H1 (cell line): ENCODE measurements around the gene FAM234A. TPM values are rescaled to one million over a fixed set of nuclear protein-coding genes. Genes with fewer than 3 reads are reported as not detected.

ENCODE experiments used
- CTCF ChIA-PET: fragments of 300-600 bp; sonication (Branson Sonifier 250); formaldehyde crosslinking; loops from one replicate; lab custom pipeline; 2021; ENCODE audit not compliant: partially characterized antibody; lab: Charles Lee
- POLR2A ChIA-PET: fragments of 300-600 bp; sonication (Branson Sonifier 250); formaldehyde crosslinking; loops from one replicate; lab custom pipeline; 2021; ENCODE audit warnings: inconsistent platforms; ENCODE audit not compliant: partially characterized antibody; lab: Charles Lee
- DNase-seq, 2 experiments: peaks; one replicate each; pipeline versions ENCODE4 v3.0.0 to v3.0.0-alpha.2; 2010 to 2022; ENCODE audit warnings: low spot score in 2 of 2, low read depth in 1 of 2, mixed read lengths in 1 of 2
- FAIRE-seq: peaks from 2 replicates; lab custom pipeline; 2011; peaks lifted over from hg19 to GRCh38; lab: Jason Lieb, UNC
- H2AFZ ChIP-seq: 2 replicates; pipeline ENCODE4 v1.8.1; 2012; ENCODE audit warnings: low read length, inconsistent platforms
- H2AK5ac ChIP-seq: 2 replicates; pipeline ENCODE4 v1.6.1; 2013; ENCODE audit warnings: low read depth, low read length
- H2BK120ac ChIP-seq: replicated peaks from 2 replicates; pipeline ENCODE3; 2013; ENCODE audit warnings: low read depth, low read length, inconsistent platforms
- H2BK12ac ChIP-seq: 2 replicates; pipeline ENCODE4 v1.6.1; 2013; ENCODE audit warnings: low read depth, low read length
- H2BK15ac ChIP-seq: 2 replicates; pipeline ENCODE4 v1.6.1; 2013; ENCODE audit warnings: low read length
- H2BK20ac ChIP-seq: 2 replicates; pipeline ENCODE4 v1.6.1; 2013; ENCODE audit warnings: low read length
- H2BK5ac ChIP-seq: 2 replicates; pipeline ENCODE4 v1.6.1; 2013; ENCODE audit warnings: low read depth, low read length
- H3K14ac ChIP-seq: 2 replicates; pipeline ENCODE4 v1.6.1; 2013; ENCODE audit warnings: inconsistent platforms; ENCODE audit not compliant: insufficient read length
- H3K18ac ChIP-seq: 2 replicates; pipeline ENCODE4 v1.6.1; 2013; ENCODE audit warnings: low read length; ENCODE audit errors: extremely low read depth
- H3K23ac ChIP-seq: 2 replicates; pipeline ENCODE4 v1.6.1; 2013; ENCODE audit warnings: inconsistent platforms; ENCODE audit not compliant: insufficient read length
- H3K23me2 ChIP-seq: 2 replicates; pipeline ENCODE4 v1.6.1; 2013; ENCODE audit warnings: low read depth, low read length
- H3K27ac ChIP-seq: 2 replicates; pipeline ENCODE4 v1.6.1; 2011; ENCODE audit warnings: low read depth, low read length, inconsistent platforms
- H3K27me3 ChIP-seq, 4 experiments: replicated peaks in 1 of 4; 1 replicate in 1 of 4; 2 replicates in 3 of 4; pipeline versions ENCODE4 v1.6.1 to v1.8.1; 2011 to 2013; ENCODE audit warnings: low read length in 3 of 4, mild to moderate bottlenecking in 3 of 4, inconsistent platforms in 2 of 4, mixed read lengths in 2 of 4, moderate library complexity in 1 of 4; ENCODE audit not compliant: control insufficient read depth in 3 of 4, insufficient read depth in 3 of 4; ENCODE audit errors: extremely low read depth in 1 of 4
- H3K36me3 ChIP-seq, 4 experiments: 2 replicates each; pipeline versions ENCODE4 v1.6.1 to v1.8.1; 2011 to 2013; ENCODE audit warnings: mild to moderate bottlenecking in 4 of 4, low read length in 3 of 4, moderate library complexity in 2 of 4, control low read depth in 1 of 4, inconsistent platforms in 1 of 4; ENCODE audit not compliant: insufficient read depth in 4 of 4, control insufficient read depth in 2 of 4
- H3K4ac ChIP-seq: replicated peaks from 2 replicates; pipeline ENCODE3; 2013; ENCODE audit warnings: low read length, low read depth, mixed read lengths, inconsistent platforms; ENCODE audit not compliant: insufficient read length
- H3K4me1 ChIP-seq, 4 experiments: replicated peaks in 1 of 4; 1 replicate in 1 of 4; 2 replicates in 3 of 4; pipeline versions ENCODE4 v1.6.1 to v1.8.1; 2011 to 2013; ENCODE audit warnings: low read length in 3 of 4, inconsistent platforms in 2 of 4, mixed read lengths in 1 of 4; ENCODE audit not compliant: insufficient read depth in 4 of 4, control insufficient read depth in 3 of 4
- H3K4me2 ChIP-seq, 2 experiments: 2 replicates each; pipeline versions ENCODE4 v1.6.1 to v1.8.1; 2011 to 2013; ENCODE audit warnings: low read depth in 2 of 2, low read length in 2 of 2, control low read depth in 1 of 2, inconsistent platforms in 1 of 2, mild to moderate bottlenecking in 1 of 2; ENCODE audit not compliant: insufficient read depth in 1 of 2
- H3K4me3 ChIP-seq, 4 experiments: fragments of 200-600, 300-600 bp in 1 of 4; sonication (generic), shearing (Covaris generic), sonication (Bioruptor Twin) in 1 of 4; 2 replicates each; pipeline versions ENCODE4 v1.5.1 to v1.8.1; 2011 to 2016; ENCODE audit warnings: low read length in 4 of 4, low read depth in 3 of 4, control low read depth in 2 of 4, inconsistent platforms in 2 of 4, mild to moderate bottlenecking in 2 of 4, mixed read lengths in 1 of 4, moderate library complexity in 1 of 4; ENCODE audit not compliant: insufficient read depth in 2 of 4; ENCODE audit errors: extremely low read depth in 1 of 4
- H3K56ac ChIP-seq: replicated peaks from 2 replicates; pipeline ENCODE3; 2013; ENCODE audit warnings: low read depth, mild to moderate bottlenecking, mixed read lengths, low read length, inconsistent platforms; ENCODE audit not compliant: insufficient read length
- H3K79me1 ChIP-seq: 2 replicates; pipeline ENCODE4 v1.6.1; 2013; ENCODE audit warnings: low read depth, low read length, control low read depth
- H3K79me2 ChIP-seq, 2 experiments: 2 replicates each; pipeline versions ENCODE4 v1.6.1 to v1.8.1; 2012 to 2013; ENCODE audit warnings: low read length in 2 of 2, mild to moderate bottlenecking in 2 of 2, inconsistent platforms in 1 of 2; ENCODE audit not compliant: insufficient read depth in 2 of 2, control insufficient read depth in 1 of 2
- H3K9ac ChIP-seq, 4 experiments: replicated peaks in 1 of 4; 1 replicate in 1 of 4; 2 replicates in 3 of 4; pipeline versions ENCODE4 v1.6.1 to v1.8.1; 2011 to 2013; ENCODE audit warnings: low read depth in 3 of 4, low read length in 3 of 4, control low read depth in 2 of 4, mild to moderate bottlenecking in 2 of 4, moderate library complexity in 2 of 4, inconsistent platforms in 1 of 4; ENCODE audit errors: extremely low read depth in 1 of 4
- H3K9me3 ChIP-seq, 2 experiments: 2 replicates each; pipeline versions ENCODE4 v1.6.1 to v1.8.1; 2012 to 2013; ENCODE audit warnings: mild to moderate bottlenecking in 2 of 2, moderate library complexity in 2 of 2, control low read depth in 1 of 2, inconsistent platforms in 1 of 2, low read depth in 1 of 2, low read length in 1 of 2, mixed read lengths in 1 of 2; ENCODE audit not compliant: insufficient read depth in 2 of 2
- H4K20me1 ChIP-seq, 2 experiments: replicated peaks in 1 of 2; 2 replicates each; pipeline versions ENCODE3 to v1.8.1; 2011 to 2013; ENCODE audit warnings: inconsistent platforms in 2 of 2, low read length in 2 of 2, mild to moderate bottlenecking in 1 of 2; ENCODE audit not compliant: insufficient read depth in 2 of 2, control insufficient read depth in 1 of 2
- H4K5ac ChIP-seq: 2 replicates; pipeline ENCODE4 v1.6.1; 2013; ENCODE audit warnings: low read length, low read depth, mixed read lengths, inconsistent platforms; ENCODE audit not compliant: insufficient read length
- H4K8ac ChIP-seq: 2 replicates; pipeline ENCODE4 v1.8.0; 2013; ENCODE audit warnings: mild to moderate bottlenecking, moderate library complexity, low read length, inconsistent platforms; ENCODE audit not compliant: insufficient read depth; ENCODE audit errors: extremely low read depth
- H4K91ac ChIP-seq: replicated peaks from 2 replicates; pipeline ENCODE3; 2013; ENCODE audit warnings: low read length, mixed read lengths, inconsistent platforms; ENCODE audit not compliant: insufficient read length
- BCL11A ChIP-seq, 2 experiments: IDR thresholded peaks; one replicate each; pipeline ENCODE4 v1.6.1; 2011; ENCODE audit warnings: low read depth in 2 of 2, low read length in 2 of 2, mild to moderate bottlenecking in 2 of 2
- CBX5 ChIP-seq: fragments of 300-800, 300-1000 bp; sonication (generic); IDR thresholded peaks from 2 replicates; pipeline ENCODE4 v1.7.1; 2016; ENCODE audit warnings: antibody characterized with exemption, low read length, low read depth
- CEBPB ChIP-seq: IDR thresholded peaks from 2 replicates; pipeline ENCODE4 v1.6.1; 2012; ENCODE audit warnings: low read depth, low read length
- CTBP2 ChIP-seq: IDR thresholded peaks from 2 replicates; pipeline ENCODE4 v1.7.0; 2011; ENCODE audit warnings: borderline replicate concordance, mild to moderate bottlenecking, moderate library complexity, mixed read lengths, low read length; ENCODE audit not compliant: insufficient read depth, insufficient read length
- GTF2F1 ChIP-seq: IDR thresholded peaks from 2 replicates; pipeline ENCODE4 v1.6.1; 2012; ENCODE audit warnings: low read depth, low read length, improper control_type of control experiment, borderline replicate concordance
- MAFK ChIP-seq: IDR thresholded peaks from 2 replicates; pipeline ENCODE4 v1.6.1; 2012; ENCODE audit warnings: low read depth, mild to moderate bottlenecking, improper control_type of control experiment, low read length
- POLR2A ChIP-seq, 2 experiments: IDR thresholded peaks; 1 replicate in 1 of 2; 2 replicates in 1 of 2; pipeline ENCODE4 v1.6.1; 2011; ENCODE audit warnings: low read depth in 2 of 2, low read length in 2 of 2, mild to moderate bottlenecking in 2 of 2; ENCODE audit errors: control extremely low read depth in 1 of 2
- RFX5 ChIP-seq: IDR thresholded peaks from 2 replicates; pipeline ENCODE4 v1.6.1; 2011; ENCODE audit warnings: low read depth, low read length, improper control_type of control experiment, borderline replicate concordance
- SIN3A ChIP-seq, 2 experiments: IDR thresholded peaks in 1 of 2; conservative IDR thresholded peaks in 1 of 2; 2 replicates each; pipeline ENCODE4 v1.6.1; 2011 to 2012; ENCODE audit warnings: low read length in 2 of 2, improper control_type of control experiment in 1 of 2, low read depth in 1 of 2, mild to moderate bottlenecking in 1 of 2
- SIX5 ChIP-seq: IDR thresholded peaks from 2 replicates; pipeline ENCODE4 v1.6.1; 2011; ENCODE audit warnings: mild to moderate bottlenecking, low read depth, low read length
- WGBS, 2 experiments: shearing (Covaris generic) in 1 of 2; methylation state at CpG; one replicate each; pipeline versions ENCODE4 v1.1.6 to v1.1.7; 2013 to 2015; ENCODE audit warnings: low lambda C conversion rate in 2 of 2, mixed read lengths in 2 of 2, inconsistent platforms in 1 of 2, low coverage in 1 of 2, missing lambda C conversion rate in 1 of 2; ENCODE audit not compliant: insufficient replicate concordance in 2 of 2, insufficient coverage in 1 of 2, insufficient read length in 1 of 2; ENCODE audit errors: extremely low coverage in 1 of 2, missing lambda C conversion rate in 1 of 2; 5-methylcytosine and 5-hydroxymethylcytosine counted together
- polyA plus RNA-seq, 7 experiments: library from polyadenylated mRNA; depleted of rRNA in 3 of 7; stranded (reverse) in 5 of 7; unstranded in 2 of 7; fragments of >200 nt in 5 of 7; fragments of 200-250 nt in 2 of 7; gene quantifications; 1 replicate in 5 of 7; 2 replicates in 1 of 7; 4 replicates in 1 of 7; pipeline versions ENCODE4 v1.2.1 to v1.2.3, GENCODE V29; 2011 to 2013; ENCODE audit warnings: missing spikeins in 2 of 7, mixed read lengths in 2 of 7
- total RNA-seq: library from RNA; stranded (reverse); fragmentation: NEBNext Ultra II Directional; extraction: Animal tissue kit (Norgen Biotek cat#: 25700); gene quantifications from 2 replicates; pipeline ENCODE4 v1.2.1, GENCODE V29; 2021
- TF ChIP-seq, protein P1 (sequence below): IDR thresholded peaks from 2 replicates; pipeline ENCODE4 v1.6.1; 2012; ENCODE audit warnings: inconsistent platforms
- TF ChIP-seq, protein P2 (sequence below): IDR thresholded peaks from 2 replicates; pipeline ENCODE4 v1.6.1; 2012; ENCODE audit warnings: low read length, inconsistent platforms

FAM234A gene
- total and polyA plus RNA-seq, 2 of the 8 experiments (the other 6 are each of a cell fraction or from before 2014, with no cell fraction given): 80.6 to 104 TPM

DNA sequence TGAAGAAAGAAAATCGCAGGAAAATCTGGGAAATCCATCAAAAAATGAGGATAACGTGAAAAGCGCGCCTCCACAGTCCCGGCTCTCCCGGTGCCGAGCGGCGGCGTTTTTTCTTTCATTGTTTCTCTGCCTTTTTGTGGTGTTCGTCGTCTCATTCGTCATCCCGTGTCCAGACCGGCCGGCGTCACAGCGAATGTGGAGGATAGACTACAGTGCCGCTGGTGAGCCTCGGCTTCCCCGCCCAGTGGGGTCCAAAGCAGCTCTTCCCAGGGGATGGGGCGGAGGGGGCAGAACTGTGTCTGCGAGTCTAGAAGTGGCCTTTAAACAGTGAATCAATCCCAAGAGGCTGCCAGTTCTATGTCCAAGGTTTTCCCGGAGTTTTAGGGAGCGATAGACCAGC is 19.8 kb downstream of the FAM234A start:
- Histone ChIP-seq H3K9ac (no peak overlapping the region), H3K23ac (no peak overlapping the region), H3K4me3 (no peak overlapping the region), H2BK15ac (no peak overlapping the region), H2BK5ac (no peak overlapping the region), H3K79me2 (no peaks in the 10 kb centered on the region), H2BK20ac (no peak overlapping the region), H2AK5ac (no peak overlapping the region), H3K4me1 (no peaks in the 10 kb centered on the region), H4K20me1 (peaks cover 2 to 4% of the 10 kb centered on the region in 2 experiments), H4K8ac (no peak overlapping the region), H2AFZ (no peak overlapping the region), H2BK120ac (no peak overlapping the region), H3K56ac (no peak overlapping the region), H3K18ac (no peak overlapping the region), H3K36me3 (peaks cover 0 to 14% (median 3%) of the 10 kb centered on the region in 4 experiments; a peak in 4 of 8 replicates), H4K5ac (no peak overlapping the region), H3K23me2 (no peaks in the 10 kb centered on the region), H3K14ac (no peak overlapping the region), H3K79me1 (no peaks in the 10 kb centered on the region; the same call in none of the 2 replicates), H3K9me3 (no peaks in the 10 kb centered on the region), H3K4ac (no peak overlapping the region), H3K4me2 (no peak overlapping the region), H2BK12ac (no peak overlapping the region), H3K27me3 (no peaks in the 10 kb centered on the region), H3K27ac (no peak overlapping the region), H4K91ac (no peak overlapping the region)
- ChIA-PET CTCF (interaction anchor here (0.9 to 1.4 kb wide), 4 partner anchors 10 to 233 kb away, joined by 3 to 4 read pairs (median 3); no protein-coding TSS in a partner anchor), POLR2A (interaction anchor here (2.1 to 2.3 kb wide), 2 partner anchors 16 to 26 kb away, joined by 5 to 6 read pairs; partner anchors contain the start of gene LUC7L)
- no peak for DNase-seq
- FAIRE-seq: no peak
- 96% methylated on average over 25 of the region's 25 CpGs; no CpG with 5 or more reads in 1 of the 2 experiments for WGBS, 2 experiments
- no peak for TF ChIP-seq SIX5
- TF ChIP-seq SIN3A (conservative IDR thresholded peaks at IDR 0.05 in 1 of 2, IDR thresholded peaks at IDR 0.05 in 1 of 2; ENCODE audit: low read depth in 1 of 2, low read length in 2 of 2): no peak
- no peak for TF ChIP-seq MAFK
- no peak for TF ChIP-seq CBX5
- TF ChIP-seq, protein P1, sequence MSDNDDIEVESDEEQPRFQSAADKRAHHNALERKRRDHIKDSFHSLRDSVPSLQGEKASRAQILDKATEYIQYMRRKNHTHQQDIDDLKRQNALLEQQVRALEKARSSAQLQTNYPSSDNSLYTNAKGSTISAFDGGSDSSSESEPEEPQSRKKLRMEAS: no peak
- no peak for TF ChIP-seq POLR2A (IDR thresholded peaks at IDR 0.05; ENCODE audit: control extremely low read depth in 1 of 2, low read depth in 2 of 2, low read length in 2 of 2)
- no peak for TF ChIP-seq BCL11A (IDR thresholded peaks at IDR 0.05; ENCODE audit: low read depth in 2 of 2, low read length in 2 of 2)
- no peak for TF ChIP-seq GTF2F1
- TF ChIP-seq CEBPB: no peak
- no peak for TF ChIP-seq RFX5
- no peak for TF ChIP-seq CTBP2
- TF ChIP-seq, protein P2, sequence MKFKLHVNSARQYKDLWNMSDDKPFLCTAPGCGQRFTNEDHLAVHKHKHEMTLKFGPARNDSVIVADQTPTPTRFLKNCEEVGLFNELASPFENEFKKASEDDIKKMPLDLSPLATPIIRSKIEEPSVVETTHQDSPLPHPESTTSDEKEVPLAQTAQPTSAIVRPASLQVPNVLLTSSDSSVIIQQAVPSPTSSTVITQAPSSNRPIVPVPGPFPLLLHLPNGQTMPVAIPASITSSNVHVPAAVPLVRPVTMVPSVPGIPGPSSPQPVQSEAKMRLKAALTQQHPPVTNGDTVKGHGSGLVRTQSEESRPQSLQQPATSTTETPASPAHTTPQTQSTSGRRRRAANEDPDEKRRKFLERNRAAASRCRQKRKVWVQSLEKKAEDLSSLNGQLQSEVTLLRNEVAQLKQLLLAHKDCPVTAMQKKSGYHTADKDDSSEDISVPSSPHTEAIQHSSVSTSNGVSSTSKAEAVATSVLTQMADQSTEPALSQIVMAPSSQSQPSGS: no peak
